ENCODE measurements around the gene IFT22.

- TF ChIP-seq, protein P1, sequence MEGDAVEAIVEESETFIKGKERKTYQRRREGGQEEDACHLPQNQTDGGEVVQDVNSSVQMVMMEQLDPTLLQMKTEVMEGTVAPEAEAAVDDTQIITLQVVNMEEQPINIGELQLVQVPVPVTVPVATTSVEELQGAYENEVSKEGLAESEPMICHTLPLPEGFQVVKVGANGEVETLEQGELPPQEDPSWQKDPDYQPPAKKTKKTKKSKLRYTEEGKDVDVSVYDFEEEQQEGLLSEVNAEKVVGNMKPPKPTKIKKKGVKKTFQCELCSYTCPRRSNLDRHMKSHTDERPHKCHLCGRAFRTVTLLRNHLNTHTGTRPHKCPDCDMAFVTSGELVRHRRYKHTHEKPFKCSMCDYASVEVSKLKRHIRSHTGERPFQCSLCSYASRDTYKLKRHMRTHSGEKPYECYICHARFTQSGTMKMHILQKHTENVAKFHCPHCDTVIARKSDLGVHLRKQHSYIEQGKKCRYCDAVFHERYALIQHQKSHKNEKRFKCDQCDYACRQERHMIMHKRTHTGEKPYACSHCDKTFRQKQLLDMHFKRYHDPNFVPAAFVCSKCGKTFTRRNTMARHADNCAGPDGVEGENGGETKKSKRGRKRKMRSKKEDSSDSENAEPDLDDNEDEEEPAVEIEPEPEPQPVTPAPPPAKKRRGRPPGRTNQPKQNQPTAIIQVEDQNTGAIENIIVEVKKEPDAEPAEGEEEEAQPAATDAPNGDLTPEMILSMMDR (IDR thresholded peaks at IDR 0.05; ENCODE audit: low read depth, low read length): no peak
- no peak for TF ChIP-seq POLR2A (IDR thresholded peaks at IDR 0.05; ENCODE audit: extremely low read depth, insufficient read length)
Measured at GRCh38 chr7:101285171-101285570, 36.4 kb downstream of the IFT22 start.
